Lower lobe of right lung (tissue), 2 donors: ENCODE data around the gene PLXNA2. TPM values are rescaled to one million over a fixed set of nuclear protein-coding genes. Genes with fewer than 3 reads are reported as not detected.

Source experiments
- ATAC-seq, 2 donors: fragments of 200-7000 bp; cut with Tn5 transposase; one replicate each; pipeline ENCODE4 v1.9.1; 2020 to 2022; ENCODE audit warnings: mild to moderate bottlenecking in 2 of 2, moderate library complexity in 2 of 2
- DNase-seq: peaks from one replicate; pipeline ENCODE4 v3.0.0-alpha.2; 2020
- H3K27ac ChIP-seq: fragments of 200-600 bp; one replicate; pipeline ENCODE4 v1.8.0; 2022
- H3K27me3 ChIP-seq: fragments of 200-600 bp; one replicate; pipeline ENCODE4 v1.8.0; 2022; ENCODE audit warnings: low read depth
- H3K36me3 ChIP-seq: fragments of 200-600 bp; one replicate; pipeline ENCODE4 v1.8.0; 2022; ENCODE audit warnings: mild to moderate bottlenecking
- H3K4me1 ChIP-seq: fragments of 200-600 bp; one replicate; pipeline ENCODE4 v1.8.0; 2022
- H3K4me3 ChIP-seq: fragments of 200-600 bp; one replicate; pipeline ENCODE4 v1.8.0; 2022; ENCODE audit warnings: mild to moderate bottlenecking
- H3K9me3 ChIP-seq: fragments of 200-600 bp; one replicate; pipeline ENCODE4 v1.8.0; 2022
- CTCF ChIP-seq: fragments of 200-600 bp; IDR thresholded peaks from one replicate; pipeline ENCODE4 v1.8.0; 2022; ENCODE audit warnings: antibody characterized with exemption, mild to moderate bottlenecking
- intact Hi-C: fragments of 100-400 bp; cut with DNase I; formaldehyde crosslinking; loops from one replicate; pipeline ENCODE4 v1.11.0; 2022
- total RNA-seq: library from RNA; stranded (reverse); fragmentation: NEBNext Ultra II Directional; extraction: Animal tissue kit (Norgen Biotek cat#: 25700); gene quantifications from one replicate; pipeline ENCODE4 v1.2.1, GENCODE V29; 2021
- donor health status: DM: no; HTN: yes; CAD: no; lungs with severe emphysema.

Gene PLXNA2
- total RNA-seq, 1 donor from 2014 or later = 83.9 TPM

- intact Hi-C loops = no loop called here
Observed at GRCh38 chr1:208093754-208094719, 150.1 kb downstream of the PLXNA2 start.

GRCh38 chr1:208093046-208093445 is 151.1 kb downstream of the PLXNA2 start:
- intact Hi-C loops = no loop called here
- no peak for DNase-seq
- peaks cover 7% of the 10 kb centered on the region for H3K4me1 ChIP-seq
- TF ChIP-seq CTCF = no peak
- peaks cover 97% of the 10 kb centered on the region for H3K36me3 ChIP-seq
- H3K9me3 ChIP-seq = no peaks in the 10 kb centered on the region
- H3K4me3 ChIP-seq = no peak overlapping the region
- no peaks in the 10 kb centered on the region for H3K27me3 ChIP-seq
- no peak overlapping the region for H3K27ac ChIP-seq
- ATAC-seq = no peak

More at GRCh38 chr1:208093754-208094719, 150.1 kb downstream of the PLXNA2 start:
- peaks cover 95% of the 10 kb centered on the region for H3K36me3 ChIP-seq
- H3K4me3 ChIP-seq = no peak overlapping the region
- DNase-seq = peak; percentile 74
- peaks cover 7% of the 10 kb centered on the region for H3K4me1 ChIP-seq
- TF ChIP-seq CTCF = peak; percentile 74
- H3K27me3 ChIP-seq = no peaks in the 10 kb centered on the region
- peak; percentile 71 to 72 for ATAC-seq
- H3K27ac ChIP-seq = no peak overlapping the region
- H3K9me3 ChIP-seq = no peaks in the 10 kb centered on the region

- H3K4me3 ChIP-seq = no peak overlapping the region
- no peak for TF ChIP-seq CTCF
- peaks cover 83% of the 10 kb centered on the region for H3K36me3 ChIP-seq
- intact Hi-C loops = no loop called here
- no peak overlapping the region for H3K27ac ChIP-seq
- no peaks in the 10 kb centered on the region for H3K9me3 ChIP-seq
- peaks cover 21% of the 10 kb centered on the region for H3K4me1 ChIP-seq
- no peak for DNase-seq
- peak in 1 of 2 donors; percentile 27 for ATAC-seq
- H3K27me3 ChIP-seq = no peaks in the 10 kb centered on the region
Observed at GRCh38 chr1:208090388-208091301, 153.5 kb downstream of the PLXNA2 start.

GRCh38 chr1:208089761-208090370 is 154.3 kb downstream of the PLXNA2 start:
- peaks cover 83% of the 10 kb centered on the region for H3K36me3 ChIP-seq
- H3K4me1 ChIP-seq = peaks cover 22% of the 10 kb centered on the region
- no peak for ATAC-seq
- TF ChIP-seq CTCF = no peak
- H3K27ac ChIP-seq = no peak overlapping the region
- H3K9me3 ChIP-seq = no peaks in the 10 kb centered on the region
- H3K27me3 ChIP-seq = no peaks in the 10 kb centered on the region
- intact Hi-C loops = no loop called here
- no peak overlapping the region for H3K4me3 ChIP-seq
- no peak for DNase-seq

GRCh38 chr1:208089149-208089548 is 155.0 kb downstream of the PLXNA2 start:
- no peak for DNase-seq
- TF ChIP-seq CTCF = no peak
- peaks cover 83% of the 10 kb centered on the region for H3K36me3 ChIP-seq
- H3K27ac ChIP-seq = no peak overlapping the region
- H3K4me1 ChIP-seq = peaks cover 22% of the 10 kb centered on the region
- no peak overlapping the region for H3K4me3 ChIP-seq
- no peaks in the 10 kb centered on the region for H3K27me3 ChIP-seq
- intact Hi-C loops = no loop called here
- no peaks in the 10 kb centered on the region for H3K9me3 ChIP-seq
- no peak for ATAC-seq
